ENCODE results near the gene MCCD1. TPM values are rescaled to one million over a fixed set of nuclear protein-coding genes. Genes with fewer than 3 reads are reported as not detected.

Gene MCCD1
- total RNA-seq, 1 experiment from 2014 or later: not detected

GRCh38 chr6:31575335-31575901 is 46.7 kb downstream of the MCCD1 start, which contains the start of gene TNF:
Gene TNF, plus strand, starts transcription at chr6:31575565. Its CDS starts 177 bp downstream, at chr6:31575742.
- BruUV-seq (replicated peaks): no TSS peak
- intact Hi-C loops (cut with micrococcal nuclease; ENCODE audit: unreplicated experiment): no loop called here
- no peak for DNase-seq
- Mint-ChIP-seq H3K27ac (ENCODE audit: unreplicated experiment) (peak within 1 kb of the TSS; percentile 53), H3K9me3 (ENCODE audit: unreplicated experiment) (no peaks in the 10 kb centered on the region), H3K4me1 (ENCODE audit: low read depth, unreplicated experiment) (peaks cover 15% of the 10 kb centered on the region), H3K4me3 (ENCODE audit: unreplicated experiment) (no peak within 1 kb of the TSS), H3K27me3 (ENCODE audit: insufficient read depth, unreplicated experiment) (no peaks in the 10 kb centered on the region), H3K36me3 (ENCODE audit: insufficient read depth, unreplicated experiment) (no peaks in the 10 kb centered on the region)
- CTCF ChIA-PET: interaction anchor here (0.5 to 1.1 kb wide), 3 partner anchors 24 to 553 kb away, joined by 3 read pairs; partner anchors contain the start of gene NFKBIL1
- no peaks in the 10 kb centered on the region for H3K27me3 ChIP-seq (replicated peaks; ENCODE audit: control insufficient read depth, insufficient read depth, low read length)
- no peak for TF ChIP-seq CTCF (IDR thresholded peaks at IDR 0.05; ENCODE audit: insufficient read depth in 1 of 2, low read depth in 1 of 2, low read length in 1 of 2, severe bottlenecking in 1 of 2, unreplicated experiment in 1 of 2)
- POLR2A ChIA-PET: no interaction called here
- no peak within 1 kb of the TSS for H3K4me3 ChIP-seq (ENCODE audit: low read depth, low read length)
- H3K9me3 ChIP-seq: no peaks in the 10 kb centered on the region
- H3K4me1 ChIP-seq: peaks cover 10% of the 10 kb centered on the region
- H3K36me3 ChIP-seq (ENCODE audit: control insufficient read depth, insufficient read depth, low read length): no peaks in the 10 kb centered on the region

DNA sequence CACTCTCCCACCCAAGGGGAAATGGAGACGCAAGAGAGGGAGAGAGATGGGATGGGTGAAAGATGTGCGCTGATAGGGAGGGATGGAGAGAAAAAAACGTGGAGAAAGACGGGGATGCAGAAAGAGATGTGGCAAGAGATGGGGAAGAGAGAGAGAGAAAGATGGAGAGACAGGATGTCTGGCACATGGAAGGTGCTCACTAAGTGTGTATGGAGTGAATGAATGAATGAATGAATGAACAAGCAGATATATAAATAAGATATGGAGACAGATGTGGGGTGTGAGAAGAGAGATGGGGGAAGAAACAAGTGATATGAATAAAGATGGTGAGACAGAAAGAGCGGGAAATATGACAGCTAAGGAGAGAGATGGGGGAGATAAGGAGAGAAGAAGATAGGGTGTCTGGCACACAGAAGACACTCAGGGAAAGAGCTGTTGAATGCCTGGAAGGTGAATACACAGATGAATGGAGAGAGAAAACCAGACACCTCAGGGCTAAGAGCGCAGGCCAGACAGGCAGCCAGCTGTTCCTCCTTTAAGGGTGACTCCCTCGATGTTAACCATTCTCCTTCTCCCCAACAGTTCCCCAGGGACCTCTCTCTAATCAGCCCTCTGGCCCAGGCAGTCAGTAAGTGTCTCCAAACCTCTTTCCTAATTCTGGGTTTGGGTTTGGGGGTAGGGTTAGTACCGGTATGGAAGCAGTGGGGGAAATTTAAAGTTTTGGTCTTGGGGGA is 47.4 kb downstream of the MCCD1 start:
- no peak overlapping the region for H3K4me3 ChIP-seq (ENCODE audit: low read depth, low read length)
- H3K9me3 ChIP-seq: no peaks in the 10 kb centered on the region
- POLR2A ChIA-PET: no interaction called here
- no TSS peak for BruUV-seq (replicated peaks)
- Mint-ChIP-seq H3K27ac (ENCODE audit: unreplicated experiment) (no peak overlapping the region), H3K9me3 (ENCODE audit: unreplicated experiment) (no peaks in the 10 kb centered on the region), H3K27me3 (ENCODE audit: insufficient read depth, unreplicated experiment) (no peaks in the 10 kb centered on the region), H3K36me3 (ENCODE audit: insufficient read depth, unreplicated experiment) (peaks cover 4% of the 10 kb centered on the region), H3K4me1 (ENCODE audit: low read depth, unreplicated experiment) (peaks cover 22% of the 10 kb centered on the region), H3K4me3 (ENCODE audit: unreplicated experiment) (no peak overlapping the region)
- H3K36me3 ChIP-seq (ENCODE audit: control insufficient read depth, insufficient read depth, low read length): no peaks in the 10 kb centered on the region
- no peak for TF ChIP-seq CTCF (IDR thresholded peaks at IDR 0.05; ENCODE audit: insufficient read depth in 1 of 2, low read depth in 1 of 2, low read length in 1 of 2, severe bottlenecking in 1 of 2, unreplicated experiment in 1 of 2)
- no peak for DNase-seq
- peaks cover 14% of the 10 kb centered on the region for H3K4me1 ChIP-seq
- intact Hi-C loops (cut with micrococcal nuclease; ENCODE audit: unreplicated experiment): no loop called here
- CTCF ChIA-PET: interaction anchor here (0.5 to 1.1 kb wide), 4 partner anchors 20 to 28 kb away, joined by 3 to 4 read pairs (median 3); partner anchors contain the start of gene NFKBIL1
- no peaks in the 10 kb centered on the region for H3K27me3 ChIP-seq (replicated peaks; ENCODE audit: control insufficient read depth, insufficient read depth, low read length)

DNA sequence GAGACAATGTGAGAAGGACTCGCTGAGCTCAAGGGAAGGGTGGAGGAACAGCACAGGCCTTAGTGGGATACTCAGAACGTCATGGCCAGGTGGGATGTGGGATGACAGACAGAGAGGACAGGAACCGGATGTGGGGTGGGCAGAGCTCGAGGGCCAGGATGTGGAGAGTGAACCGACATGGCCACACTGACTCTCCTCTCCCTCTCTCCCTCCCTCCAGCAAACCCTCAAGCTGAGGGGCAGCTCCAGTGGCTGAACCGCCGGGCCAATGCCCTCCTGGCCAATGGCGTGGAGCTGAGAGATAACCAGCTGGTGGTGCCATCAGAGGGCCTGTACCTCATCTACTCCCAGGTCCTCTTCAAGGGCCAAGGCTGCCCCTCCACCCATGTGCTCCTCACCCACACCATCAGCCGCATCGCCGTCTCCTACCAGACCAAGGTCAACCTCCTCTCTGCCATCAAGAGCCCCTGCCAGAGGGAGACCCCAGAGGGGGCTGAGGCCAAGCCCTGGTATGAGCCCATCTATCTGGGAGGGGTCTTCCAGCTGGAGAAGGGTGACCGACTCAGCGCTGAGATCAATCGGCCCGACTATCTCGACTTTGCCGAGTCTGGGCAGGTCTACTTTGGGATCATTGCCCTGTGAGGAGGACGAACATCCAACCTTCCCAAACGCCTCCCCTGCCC is 48.3 kb downstream of the MCCD1 start:
- no peak for DNase-seq
- Mint-ChIP-seq H3K27me3 (ENCODE audit: insufficient read depth, unreplicated experiment) (no peaks in the 10 kb centered on the region), H3K36me3 (ENCODE audit: insufficient read depth, unreplicated experiment) (peaks cover 5% of the 10 kb centered on the region), H3K4me3 (ENCODE audit: unreplicated experiment) (no peak overlapping the region), H3K4me1 (ENCODE audit: low read depth, unreplicated experiment) (peaks cover 29% of the 10 kb centered on the region), H3K9me3 (ENCODE audit: unreplicated experiment) (no peaks in the 10 kb centered on the region), H3K27ac (ENCODE audit: unreplicated experiment) (no peak overlapping the region)
- Histone ChIP-seq H3K36me3 (ENCODE audit: control insufficient read depth, insufficient read depth, low read length) (no peaks in the 10 kb centered on the region), H3K9me3 (no peaks in the 10 kb centered on the region), H3K27me3 (replicated peaks; ENCODE audit: control insufficient read depth, insufficient read depth, low read length) (no peaks in the 10 kb centered on the region), H3K4me1 (peaks cover 14% of the 10 kb centered on the region), H3K4me3 (ENCODE audit: low read depth, low read length) (no peak overlapping the region)
- POLR2A ChIA-PET: no interaction called here
- intact Hi-C loops (cut with micrococcal nuclease; ENCODE audit: unreplicated experiment): no loop called here
- no peak for TF ChIP-seq CTCF (IDR thresholded peaks at IDR 0.05; ENCODE audit: insufficient read depth in 1 of 2, low read depth in 1 of 2, low read length in 1 of 2, severe bottlenecking in 1 of 2, unreplicated experiment in 1 of 2)
- CTCF ChIA-PET: interaction anchor here (1.1 kb wide), 1 partner anchor 19 kb away, joined by 3 read pairs; no protein-coding TSS in a partner anchor
- no TSS peak for BruUV-seq (replicated peaks)
